Osteoblast (primary cell): ENCODE results near the gene PCSK9. TPM values are rescaled to one million over a fixed set of nuclear protein-coding genes. Genes with fewer than 3 reads are reported as not detected.

Source experiments
- DNase-seq: peaks from one replicate; pipeline ENCODE4 v3.0.0; 2011; ENCODE audit warnings: low spot score, mixed read lengths; ENCODE audit not compliant: insufficient read length; ENCODE audit errors: missing footprints
- H2AFZ ChIP-seq: 2 replicates; pipeline ENCODE4 v1.6.0; 2011; ENCODE audit warnings: mild to moderate bottlenecking, low read length
- H3K27ac ChIP-seq: 2 replicates; pipeline ENCODE4 v1.5.1; 2011; ENCODE audit warnings: mild to moderate bottlenecking, low read depth, low read length, moderate library complexity
- H3K27me3 ChIP-seq: 2 replicates; pipeline ENCODE4 v1.6.0; 2012; ENCODE audit warnings: mild to moderate bottlenecking, control low read depth, inconsistent platforms, low read length, moderate library complexity; ENCODE audit not compliant: insufficient read depth
- H3K36me3 ChIP-seq: 2 replicates; pipeline ENCODE4 v1.5.1; 2011; ENCODE audit warnings: mild to moderate bottlenecking, low read length, control low read depth, moderate library complexity; ENCODE audit not compliant: insufficient read depth
- H3K4me1 ChIP-seq: 2 replicates; pipeline ENCODE4 v1.5.1; 2011; ENCODE audit warnings: mild to moderate bottlenecking, low read length, control low read depth, moderate library complexity; ENCODE audit not compliant: insufficient read depth
- H3K4me2 ChIP-seq: 2 replicates; pipeline ENCODE4 v1.6.0; 2011; ENCODE audit warnings: mild to moderate bottlenecking, low read length; ENCODE audit not compliant: insufficient read depth
- H3K4me3 ChIP-seq: fragments of 200-600 bp; sonication (generic); 3 replicates; pipeline ENCODE4 v1.5.1; 2012; ENCODE audit warnings: mild to moderate bottlenecking, low read length, inconsistent platforms; ENCODE audit not compliant: insufficient read depth
- H3K79me2 ChIP-seq: 2 replicates; pipeline ENCODE4 v1.6.0; 2012; ENCODE audit warnings: mild to moderate bottlenecking, low read length, control low read depth, inconsistent platforms; ENCODE audit not compliant: insufficient read depth
- H3K9me3 ChIP-seq: 2 replicates; pipeline ENCODE4 v1.5.1; 2011; ENCODE audit warnings: low read depth, low read length, control low read depth
- H4K20me1 ChIP-seq: 2 replicates; pipeline ENCODE4 v1.6.0; 2012; ENCODE audit warnings: mild to moderate bottlenecking, low read length, control low read depth; ENCODE audit not compliant: insufficient read depth
- CTCF ChIP-seq: IDR thresholded peaks from 2 replicates; pipeline ENCODE4 v1.5.1; 2011; ENCODE audit warnings: mild to moderate bottlenecking, low read depth, low read length, moderate library complexity; ENCODE audit errors: extremely low read depth
- total RNA-seq: library from RNA; depleted of rRNA; stranded (reverse); fragments of >200 nt; gene quantifications from 2 replicates; pipeline ENCODE4 v1.2.3, GENCODE V29; 2012

Gene PCSK9
- total RNA-seq, 1 donor = 6.5 TPM

DNA sequence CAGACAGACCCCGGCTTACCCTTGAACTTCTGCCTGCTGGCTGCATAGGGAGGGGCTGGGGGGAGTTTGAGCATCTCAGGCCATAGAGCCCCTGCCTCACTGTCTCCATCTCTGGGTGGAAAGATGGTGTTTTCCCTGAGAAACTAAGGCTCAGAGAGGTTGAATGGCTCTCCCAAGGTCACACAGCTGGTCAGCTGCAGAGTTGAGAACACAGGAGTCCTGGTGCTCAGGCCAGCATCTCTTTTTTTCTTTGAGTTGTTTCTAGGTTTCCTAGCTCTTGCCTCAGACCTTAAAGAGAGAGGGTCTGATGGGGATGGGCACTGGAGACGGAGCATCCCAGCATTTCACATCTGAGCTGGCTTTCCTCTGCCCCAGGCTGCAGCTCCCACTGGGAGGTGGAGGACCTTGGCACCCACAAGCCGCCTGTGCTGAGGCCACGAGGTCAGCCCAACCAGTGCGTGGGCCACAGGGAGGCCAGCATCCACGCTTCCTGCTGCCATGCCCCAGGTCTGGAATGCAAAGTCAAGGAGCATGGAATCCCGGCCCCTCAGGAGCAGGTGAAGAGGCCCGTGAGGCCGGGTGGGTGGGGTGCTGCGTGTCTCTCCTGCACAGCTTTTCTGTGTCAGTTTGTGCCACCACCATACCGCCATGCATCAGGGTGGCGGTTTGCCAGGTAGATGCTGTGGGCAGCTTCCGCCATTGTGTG lies 21.8 kb downstream of the PCSK9 start:
- no peak for TF ChIP-seq CTCF
- Histone ChIP-seq H3K4me1 (peaks cover 10% of the 10 kb centered on the region), H3K27me3 (peaks cover 8% of the 10 kb centered on the region), H3K27ac (no peak overlapping the region), H2AFZ (no peak overlapping the region), H3K9me3 (no peaks in the 10 kb centered on the region), H3K4me2 (no peak overlapping the region), H3K79me2 (no peaks in the 10 kb centered on the region), H3K36me3 (no peaks in the 10 kb centered on the region), H3K4me3 (no peak overlapping the region), H4K20me1 (peaks cover 12% of the 10 kb centered on the region)
- peak; percentile 41 for DNase-seq

DNA sequence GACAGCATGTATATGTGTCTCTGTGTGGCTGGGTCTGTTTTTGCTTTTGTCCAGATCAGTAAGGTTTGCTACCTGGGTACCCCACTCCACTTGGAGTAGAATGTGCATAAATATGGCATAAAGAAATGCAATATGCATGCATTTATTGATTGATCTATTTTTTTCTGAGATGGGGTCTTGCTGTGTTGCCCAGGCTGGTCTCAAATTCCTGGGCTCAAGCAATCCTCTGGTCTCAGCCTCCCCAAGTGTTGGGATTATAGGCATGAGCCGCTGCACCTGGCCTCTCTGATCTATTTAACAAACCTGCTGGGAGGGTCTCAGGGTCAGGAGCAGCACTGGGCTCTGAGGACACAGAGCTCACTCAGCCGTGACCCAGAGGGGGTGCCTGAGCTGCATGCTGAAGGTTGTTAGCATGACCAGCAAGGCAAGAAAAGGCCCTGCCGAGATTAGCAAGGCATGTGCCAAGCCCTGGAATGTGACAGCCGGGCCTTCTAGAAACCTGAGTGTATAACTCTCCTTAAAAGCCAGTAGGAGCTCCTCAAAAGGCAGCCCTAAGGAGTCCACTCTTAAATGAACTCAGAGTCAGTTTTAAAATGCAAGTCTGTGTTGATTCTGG lies 22.5 kb downstream of the PCSK9 start:
- H3K9me3 ChIP-seq = no peaks in the 10 kb centered on the region
- no peaks in the 10 kb centered on the region for H3K79me2 ChIP-seq
- peak; percentile 51 for DNase-seq
- H4K20me1 ChIP-seq = peaks cover 12% of the 10 kb centered on the region
- H3K4me3 ChIP-seq = no peak overlapping the region
- no peak for TF ChIP-seq CTCF
- H3K4me2 ChIP-seq = no peak overlapping the region
- H3K27ac ChIP-seq = no peak overlapping the region
- H3K27me3 ChIP-seq = peaks cover 8% of the 10 kb centered on the region
- H2AFZ ChIP-seq = no peak overlapping the region
- peaks cover 10% of the 10 kb centered on the region for H3K4me1 ChIP-seq
- peaks cover 4% of the 10 kb centered on the region for H3K36me3 ChIP-seq

GRCh38 chr1:55062801-55063576 lies 23.6 kb downstream of the PCSK9 start:
- Histone ChIP-seq H4K20me1 (peaks cover 12% of the 10 kb centered on the region), H3K36me3 (peaks cover 15% of the 10 kb centered on the region), H2AFZ (no peak overlapping the region), H3K4me1 (peaks cover 10% of the 10 kb centered on the region), H3K27me3 (peaks cover 8% of the 10 kb centered on the region), H3K9me3 (no peaks in the 10 kb centered on the region), H3K4me2 (no peak overlapping the region), H3K4me3 (no peak overlapping the region), H3K79me2 (no peaks in the 10 kb centered on the region), H3K27ac (no peak overlapping the region)
- DNase-seq = peak; percentile 29
- no peak for TF ChIP-seq CTCF

DNA sequence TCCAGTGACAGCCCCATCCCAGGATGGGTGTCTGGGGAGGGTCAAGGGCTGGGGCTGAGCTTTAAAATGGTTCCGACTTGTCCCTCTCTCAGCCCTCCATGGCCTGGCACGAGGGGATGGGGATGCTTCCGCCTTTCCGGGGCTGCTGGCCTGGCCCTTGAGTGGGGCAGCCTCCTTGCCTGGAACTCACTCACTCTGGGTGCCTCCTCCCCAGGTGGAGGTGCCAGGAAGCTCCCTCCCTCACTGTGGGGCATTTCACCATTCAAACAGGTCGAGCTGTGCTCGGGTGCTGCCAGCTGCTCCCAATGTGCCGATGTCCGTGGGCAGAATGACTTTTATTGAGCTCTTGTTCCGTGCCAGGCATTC lies 24.2 kb downstream of the PCSK9 start:
- peaks cover 8% of the 10 kb centered on the region for H3K27me3 ChIP-seq
- DNase-seq = no peak
- no peak overlapping the region for H3K4me2 ChIP-seq
- no peaks in the 10 kb centered on the region for H3K79me2 ChIP-seq
- peaks cover 16% of the 10 kb centered on the region for H3K36me3 ChIP-seq
- TF ChIP-seq CTCF = no peak
- H3K9me3 ChIP-seq = no peaks in the 10 kb centered on the region
- H3K4me1 ChIP-seq = peaks cover 10% of the 10 kb centered on the region
- no peak overlapping the region for H2AFZ ChIP-seq
- no peak overlapping the region for H3K27ac ChIP-seq
- peaks cover 12% of the 10 kb centered on the region for H4K20me1 ChIP-seq
- no peak overlapping the region for H3K4me3 ChIP-seq
